HG03575 (cell line): ENCODE data around the gene CAPN9.
"Not testable (repeated sequence)": the region's sequence is repeated elsewhere in the genome, so short reads cannot be mapped to it uniquely, and the experiment has no call there.

Experiments
- ATAC-seq: cut with Tn5 transposase; IDR thresholded peaks from one replicate; pipeline ENCODE4 v1.9.1; 2021; ENCODE audit not compliant: unreplicated experiment, insufficient number of reproducible peaks, low FRiP score; ENCODE audit errors: extremely low read depth

Gene CAPN9

GRCh38 chr1:230747127-230747730 is at the start of gene CAPN9:
TSS of gene CAPN9 (plus strand) at chr1:230747388. CDS start at chr1:230747497, 109 bp downstream.
- no peak for ATAC-seq

- no peak for ATAC-seq
Measured at GRCh38 chr1:230698130-230698529, 49.1 kb upstream of the CAPN9 start.

GRCh38 chr1:230698964-230699363 is 48.2 kb upstream of the CAPN9 start:
- ATAC-seq, result not testable (repeated sequence)

- no peak for ATAC-seq
Measured at GRCh38 chr1:230699716-230700115, 47.5 kb upstream of the CAPN9 start.

GRCh38 chr1:230700132-230700531 is 47.1 kb upstream of the CAPN9 start:
- ATAC-seq, result no peak

GRCh38 chr1:230701434-230701833 is 45.8 kb upstream of the CAPN9 start:
- no peak for ATAC-seq

GRCh38 chr1:230701895-230702768 is 45.1 kb upstream of the CAPN9 start:
- ATAC-seq, result no peak

GRCh38 chr1:230702934-230703678 is 44.1 kb upstream of the CAPN9 start:
- ATAC-seq, result no peak

GRCh38 chr1:230703679-230704385 is 43.4 kb upstream of the CAPN9 start:
- no peak for ATAC-seq

- ATAC-seq, result no peak
Measured at GRCh38 chr1:230704830-230705229, 42.4 kb upstream of the CAPN9 start.

- no peak for ATAC-seq
Measured at GRCh38 chr1:230705289-230706019, 41.7 kb upstream of the CAPN9 start.

- ATAC-seq, result no peak
Measured at GRCh38 chr1:230706020-230706699, 41.0 kb upstream of the CAPN9 start.

- no peak for ATAC-seq
Measured at GRCh38 chr1:230706887-230707731, 40.1 kb upstream of the CAPN9 start.

- no peak for ATAC-seq
Measured at GRCh38 chr1:230707732-230708630, 39.2 kb upstream of the CAPN9 start.

GRCh38 chr1:230708631-230709580 is 38.3 kb upstream of the CAPN9 start:
- no peak for ATAC-seq
